Thoracic aorta (tissue), 2 donors: ENCODE results near the gene NKX2-3. TPM values are rescaled to one million over a fixed set of nuclear protein-coding genes. Genes with fewer than 3 reads are reported as not detected.

Experiments
- ATAC-seq: fragments of 150-250 bp; one replicate; pipeline ENCODE4 v1.8.0; 2017; ENCODE audit warnings: low read depth; ENCODE audit not compliant: insufficient number of reproducible peaks, low FRiP score
- DNase-seq: peaks from one replicate; pipeline ENCODE4 v3.0.0-alpha.2; 2020; ENCODE audit warnings: low spot score
- H3K27ac ChIP-seq, 2 donors: fragments of 200-600 bp; sonication (generic); 1 replicate in 1 of 2; 2 replicates in 1 of 2; pipeline ENCODE4 v1.5.1; 2016; ENCODE audit warnings: mild to moderate bottlenecking in 2 of 2, moderate library complexity in 2 of 2
- H3K27me3 ChIP-seq: fragments of 200-600 bp; sonication (generic); replicated peaks from 2 replicates; pipeline ENCODE4 v1.6.0; 2016; ENCODE audit warnings: mild to moderate bottlenecking; ENCODE audit not compliant: insufficient read depth
- H3K36me3 ChIP-seq: fragments of 200-600 bp; sonication (generic); one replicate; pipeline ENCODE4 v1.5.1; 2016
- H3K4me1 ChIP-seq, 2 donors: fragments of 200-600 bp; sonication (generic); 1 replicate in 1 of 2; 2 replicates in 1 of 2; pipeline versions ENCODE4 v1.5.1 to v1.6.0; 2016; ENCODE audit warnings: low read depth in 2 of 2, mild to moderate bottlenecking in 1 of 2; ENCODE audit not compliant: control insufficient read depth in 1 of 2
- H3K4me3 ChIP-seq: fragments of 200-600 bp; sonication (generic); 2 replicates; pipeline ENCODE4 v1.5.1; 2016; ENCODE audit warnings: mild to moderate bottlenecking
- H3K9me3 ChIP-seq: fragments of 200-600 bp; sonication (generic); 2 replicates; pipeline ENCODE4 v1.5.1; 2016
- total RNA-seq, 2 donors: library from RNA; depleted of rRNA; stranded (reverse); fragments of >200 nt; gene quantifications; one replicate each; pipeline versions ENCODE4 v1.1.0 to v1.2.3, GENCODE V29; 2016
- TF ChIP-seq, protein P1 (sequence below): fragments of 200-600 bp; sonication (generic); IDR thresholded peaks from one replicate; pipeline ENCODE4 v1.5.1; 2019; ENCODE audit warnings: antibody characterized with exemption

Gene NKX2-3
- total RNA-seq, 2 donors from 2014 or later, result 0.42 TPM; not detected in 1

DNA sequence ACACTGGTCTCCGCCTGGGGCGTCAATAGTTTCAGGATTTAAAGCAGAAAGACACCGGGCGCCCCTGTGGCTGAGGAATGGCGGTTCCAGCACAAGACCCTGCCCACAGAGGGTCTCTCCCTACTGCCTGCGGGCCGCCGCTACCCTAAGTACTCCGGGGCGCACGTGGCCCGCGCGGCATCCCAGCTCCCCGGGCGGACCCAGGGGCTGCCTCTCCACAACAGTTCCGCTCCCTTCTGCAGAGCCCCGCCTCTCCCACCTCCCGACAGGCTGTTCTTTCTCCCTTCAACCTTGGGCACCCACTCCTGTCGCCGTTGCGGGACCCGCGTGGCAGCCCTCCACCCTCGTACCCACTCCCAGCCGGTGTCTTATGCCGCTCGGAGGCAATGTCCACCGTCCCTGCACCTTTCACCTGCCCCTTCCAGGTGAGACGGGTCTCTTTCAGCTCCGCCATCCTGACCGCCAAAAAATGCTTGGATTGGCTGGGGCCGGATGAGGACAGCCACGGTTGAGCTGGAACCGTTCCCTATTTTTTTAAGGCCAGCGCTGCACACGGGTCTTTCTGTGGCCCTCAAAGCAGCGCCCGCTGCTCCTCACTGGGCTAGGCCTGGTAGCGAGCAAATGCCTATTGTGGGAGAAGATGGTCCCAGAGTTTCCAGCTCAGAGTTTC lies 1.6 kb upstream of the NKX2-3 start:
- TF ChIP-seq, protein P1, sequence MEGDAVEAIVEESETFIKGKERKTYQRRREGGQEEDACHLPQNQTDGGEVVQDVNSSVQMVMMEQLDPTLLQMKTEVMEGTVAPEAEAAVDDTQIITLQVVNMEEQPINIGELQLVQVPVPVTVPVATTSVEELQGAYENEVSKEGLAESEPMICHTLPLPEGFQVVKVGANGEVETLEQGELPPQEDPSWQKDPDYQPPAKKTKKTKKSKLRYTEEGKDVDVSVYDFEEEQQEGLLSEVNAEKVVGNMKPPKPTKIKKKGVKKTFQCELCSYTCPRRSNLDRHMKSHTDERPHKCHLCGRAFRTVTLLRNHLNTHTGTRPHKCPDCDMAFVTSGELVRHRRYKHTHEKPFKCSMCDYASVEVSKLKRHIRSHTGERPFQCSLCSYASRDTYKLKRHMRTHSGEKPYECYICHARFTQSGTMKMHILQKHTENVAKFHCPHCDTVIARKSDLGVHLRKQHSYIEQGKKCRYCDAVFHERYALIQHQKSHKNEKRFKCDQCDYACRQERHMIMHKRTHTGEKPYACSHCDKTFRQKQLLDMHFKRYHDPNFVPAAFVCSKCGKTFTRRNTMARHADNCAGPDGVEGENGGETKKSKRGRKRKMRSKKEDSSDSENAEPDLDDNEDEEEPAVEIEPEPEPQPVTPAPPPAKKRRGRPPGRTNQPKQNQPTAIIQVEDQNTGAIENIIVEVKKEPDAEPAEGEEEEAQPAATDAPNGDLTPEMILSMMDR, result no peak
- Histone ChIP-seq H3K27ac (no peak overlapping the region), H3K9me3 (no peaks in the 10 kb centered on the region), H3K36me3 (no peaks in the 10 kb centered on the region), H3K27me3 (peaks cover 19% of the 10 kb centered on the region), H3K4me3 (no peak overlapping the region), H3K4me1 (peaks cover 3 to 25% of the 10 kb centered on the region in 2 donors)
- ATAC-seq (no peak), DNase-seq (no peak)

DNA sequence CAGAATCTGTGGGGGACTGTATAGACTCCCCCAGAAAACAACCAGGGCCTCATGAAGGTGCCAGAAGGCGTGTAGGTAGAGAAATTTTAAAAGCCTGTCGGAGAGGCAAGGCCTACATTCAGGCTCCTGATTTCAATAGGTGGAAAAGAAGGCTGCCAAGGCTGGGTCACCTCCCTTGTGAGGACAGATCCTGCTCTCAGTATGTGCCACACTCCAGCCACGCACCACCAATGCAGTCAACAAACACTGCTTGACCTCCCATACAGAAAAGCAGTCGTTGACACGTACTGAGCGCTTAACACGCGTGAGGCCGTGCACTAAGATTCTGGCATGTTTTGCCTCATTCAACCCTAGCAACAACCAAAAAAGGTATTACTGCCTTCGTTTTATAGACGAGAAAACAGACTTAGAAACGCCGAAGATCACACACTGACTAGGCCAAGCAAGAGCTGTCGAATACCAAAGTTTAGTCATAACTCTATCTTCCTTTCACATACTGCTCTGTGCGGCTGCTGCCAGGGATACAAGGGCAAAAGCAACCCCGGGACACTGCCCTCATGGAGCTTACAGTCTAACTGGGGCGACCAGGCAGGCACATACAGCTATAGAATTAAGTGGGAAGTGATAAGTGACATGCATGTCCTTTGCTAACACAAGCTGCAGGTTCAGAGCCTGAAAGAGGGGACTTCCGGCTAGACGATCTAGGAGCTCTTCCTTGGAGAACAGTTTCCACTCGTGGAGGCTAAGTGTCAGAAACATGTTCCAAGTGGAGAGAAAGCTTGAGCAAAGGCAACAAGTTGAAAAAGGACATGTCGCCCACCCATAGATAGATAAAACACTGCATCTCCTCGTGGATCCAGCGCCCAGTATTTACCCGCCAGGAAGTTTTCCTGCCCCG lies 797 bp upstream of the NKX2-3 start:
- TF ChIP-seq, protein P1, result no peak
- Histone ChIP-seq H3K27me3 (peaks cover 17% of the 10 kb centered on the region), H3K36me3 (no peaks in the 10 kb centered on the region), H3K4me3 (no peak overlapping the region), H3K27ac (no peak overlapping the region), H3K9me3 (no peaks in the 10 kb centered on the region), H3K4me1 (peaks cover 8 to 33% of the 10 kb centered on the region in 2 donors)
- DNase-seq, result no peak
- ATAC-seq, result no peak

DNA sequence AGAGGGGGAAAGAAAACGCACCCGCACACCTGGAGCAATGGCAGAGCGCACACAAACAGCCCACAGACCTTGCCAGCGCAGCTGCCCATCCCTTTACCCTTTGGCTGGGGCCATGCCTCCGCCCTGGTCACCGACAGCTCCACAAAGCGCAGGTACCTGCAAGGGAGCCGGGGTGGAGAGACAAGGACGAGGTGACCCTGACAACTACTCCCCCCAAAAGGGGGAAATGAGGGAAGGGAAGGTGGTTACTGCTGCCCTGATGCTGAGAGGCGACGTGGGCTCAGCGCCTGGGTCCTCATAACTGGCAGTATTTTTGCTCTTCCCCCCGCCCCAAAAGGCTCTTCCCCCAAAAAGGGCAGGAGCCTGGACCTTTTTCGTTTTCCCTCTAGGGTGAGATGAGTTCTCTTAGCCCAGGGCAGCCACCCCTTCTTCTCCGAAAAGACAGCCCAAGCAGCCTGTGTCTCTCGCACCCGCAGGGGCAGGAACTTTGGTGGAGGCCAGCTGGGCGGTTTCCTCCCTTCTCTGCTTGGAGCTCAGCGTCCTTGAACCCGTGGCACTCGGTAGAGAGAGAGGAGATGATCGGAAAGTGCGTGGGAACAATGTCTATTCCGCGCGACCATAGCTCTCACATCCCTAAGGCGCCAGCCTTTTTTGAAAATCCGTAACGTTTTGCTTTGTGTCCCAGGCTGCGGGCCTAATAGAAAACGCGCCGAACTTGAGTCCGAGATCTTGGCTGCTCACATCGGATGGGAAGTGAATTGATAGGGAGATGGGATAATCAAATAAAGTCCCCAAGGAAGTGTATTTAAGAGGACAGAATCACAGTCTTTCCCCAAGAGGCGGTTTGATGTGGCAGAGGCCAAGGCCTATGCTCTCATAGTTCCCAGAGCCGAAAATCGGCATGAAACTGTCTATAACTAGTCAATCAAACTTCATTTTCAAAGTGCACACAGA lies 1.0 kb downstream of the NKX2-3 start:
- Histone ChIP-seq H3K4me3 (no peak overlapping the region), H3K9me3 (no peaks in the 10 kb centered on the region), H3K27ac (no peak overlapping the region), H3K27me3 (peaks cover 17% of the 10 kb centered on the region), H3K4me1 (peaks cover 7 to 34% of the 10 kb centered on the region in 2 donors), H3K36me3 (no peaks in the 10 kb centered on the region)
- DNase-seq (no peak), ATAC-seq (no peak)
- TF ChIP-seq, protein P1, result no peak

DNA sequence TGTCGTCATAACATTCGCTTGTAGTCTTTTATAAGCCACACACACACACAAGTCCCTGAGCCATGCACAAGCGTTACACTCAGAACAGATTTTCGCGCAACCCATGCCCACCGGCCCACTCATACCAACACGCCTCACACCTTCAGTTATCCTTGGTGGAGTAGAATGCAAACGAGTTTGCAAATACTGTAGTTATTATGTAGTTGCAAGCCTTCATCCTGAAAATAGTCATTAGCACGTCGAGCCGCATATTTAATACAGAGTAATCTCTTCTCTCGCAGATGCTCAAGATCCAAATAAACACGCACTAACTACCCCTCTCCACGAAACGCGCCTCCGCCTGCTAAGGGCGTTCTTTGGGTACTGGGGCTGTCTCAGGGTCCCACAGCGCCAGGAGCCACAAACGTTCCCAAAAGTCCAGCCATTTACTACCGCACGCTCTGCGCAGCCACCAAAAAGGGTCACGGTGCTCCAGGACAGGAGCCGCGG lies 1.8 kb downstream of the NKX2-3 start:
- Histone ChIP-seq H3K36me3 (no peaks in the 10 kb centered on the region), H3K27me3 (peaks cover 17% of the 10 kb centered on the region), H3K4me1 (peaks cover 5 to 34% of the 10 kb centered on the region in 2 donors), H3K27ac (no peak overlapping the region), H3K4me3 (peak overlapping the region; percentile 64), H3K9me3 (no peaks in the 10 kb centered on the region)
- no peak for ATAC-seq
- no peak for DNase-seq
- TF ChIP-seq, protein P1, result no peak
